Left cardiac atrium (tissue), 4 donors: ENCODE measurements around the gene ADAMTS15. TPM values are rescaled to one million over a fixed set of nuclear protein-coding genes. Genes with fewer than 3 reads are reported as not detected.
A peak's percentile ranks its signal among the peaks of the same experiment; 100 is the strongest.

Experiments
- ATAC-seq, 2 donors: fragments of 200-7000 bp; cut with Tn5 transposase; one replicate each; pipeline ENCODE4 v1.9.1; 2020; ENCODE audit warnings: mild to moderate bottlenecking in 2 of 2, moderate library complexity in 2 of 2
- DNase-seq: peaks from one replicate; pipeline ENCODE4 v3.0.0-alpha.2; 2020
- intact Hi-C, 2 donors: fragments of 100-400 bp; cut with DNase I; formaldehyde crosslinking; loops; one replicate each; pipeline versions ENCODE4 v1.14.1 to v1.15.1; 2022 to 2023
- total RNA-seq, 2 donors: library from RNA; stranded (reverse); fragmentation: NEBNext Ultra II Directional; extraction: Animal tissue kit (Norgen Biotek cat#: 25700); gene quantifications; one replicate each; pipeline ENCODE4 v1.2.1, GENCODE V29; 2021
- donor health status: DM: no; HTN: yes; CAD: no.
- donor health status: DM: no; HTN: yes; CAD: no; lungs with severe emphysema.
- donor health status: DM: yes; HTN: yes; CAD: no.
- donor health status: Dilated cardiomyopathy.

The ADAMTS15 gene
- total RNA-seq, 2 donors from 2014 or later: 29.8 to 32.0 TPM

- no peak for DNase-seq
- ATAC-seq: no peak
- intact Hi-C loops: no loop called here
Observed at GRCh38 chr11:130415731-130416529, 32.5 kb upstream of the ADAMTS15 start.

- no peak for ATAC-seq
- intact Hi-C loops: no loop called here
- no peak for DNase-seq
Observed at GRCh38 chr11:130416530-130416882, 31.9 kb upstream of the ADAMTS15 start.

GRCh38 chr11:130416906-130417305 lies 31.5 kb upstream of the ADAMTS15 start:
- intact Hi-C loops: no loop called here
- DNase-seq (no peak), ATAC-seq (no peak)

GRCh38 chr11:130418210-130418609 lies 30.2 kb upstream of the ADAMTS15 start:
- DNase-seq (no peak), ATAC-seq (no peak)
- intact Hi-C loops: no loop called here

GRCh38 chr11:130418756-130419155 lies 29.7 kb upstream of the ADAMTS15 start:
- DNase-seq (no peak), ATAC-seq (peak in 1 of 2 donors; percentile 22)
- intact Hi-C loops: no loop called here

- DNase-seq (no peak), ATAC-seq (no peak)
- intact Hi-C loops: no loop called here
Observed at GRCh38 chr11:130420478-130421198, 27.8 kb upstream of the ADAMTS15 start.

- intact Hi-C loops: no loop called here
- no peak for ATAC-seq
- DNase-seq: no peak
Observed at GRCh38 chr11:130421199-130421585, 27.3 kb upstream of the ADAMTS15 start.

GRCh38 chr11:130421697-130422096 lies 26.7 kb upstream of the ADAMTS15 start:
- intact Hi-C loops: no loop called here
- no peak for DNase-seq
- ATAC-seq: no peak

- ATAC-seq (no peak), DNase-seq (no peak)
- intact Hi-C loops: no loop called here
Observed at GRCh38 chr11:130422251-130422995, 26.0 kb upstream of the ADAMTS15 start.

GRCh38 chr11:130423541-130424142 lies 24.8 kb upstream of the ADAMTS15 start:
- intact Hi-C loops: no loop called here
- no peak for ATAC-seq
- no peak for DNase-seq

- intact Hi-C loops: loop anchor here in 1 of 2 donors (5.0 kb wide), 1 partner anchor 212 kb away; no protein-coding TSS in a partner anchor
- no peak for ATAC-seq
- no peak for DNase-seq
Observed at GRCh38 chr11:130424613-130425140, 23.8 kb upstream of the ADAMTS15 start.

GRCh38 chr11:130425156-130425555 lies 23.3 kb upstream of the ADAMTS15 start:
- ATAC-seq: no peak
- intact Hi-C loops: loop anchor here in 1 of 2 donors (5.0 kb wide), 1 partner anchor 213 kb away; no protein-coding TSS in a partner anchor
- DNase-seq: no peak

- ATAC-seq (peak; percentile 17 to 18), DNase-seq (peak; percentile 42)
- intact Hi-C loops: loop anchor here (2.0 to 5.0 kb wide), 3 partner anchors 36 to 214 kb away; no protein-coding TSS in a partner anchor
Observed at GRCh38 chr11:130426223-130426836, 22.1 kb upstream of the ADAMTS15 start.

GRCh38 chr11:130426837-130427341 lies 21.6 kb upstream of the ADAMTS15 start:
- DNase-seq (no peak), ATAC-seq (no peak)
- intact Hi-C loops: loop anchor here (2.0 to 5.0 kb wide), 3 partner anchors 36 to 215 kb away; no protein-coding TSS in a partner anchor

GRCh38 chr11:130427581-130428315 lies 20.7 kb upstream of the ADAMTS15 start:
- ATAC-seq (peak; percentile 22 to 28), DNase-seq (peak; percentile 41)
- intact Hi-C loops: loop anchor here (2.0 to 5.0 kb wide), 3 partner anchors 37 to 215 kb away; no protein-coding TSS in a partner anchor

GRCh38 chr11:130428316-130429119 lies 19.9 kb upstream of the ADAMTS15 start, which contains the start of gene ADAMTS8:
TSS of gene ADAMTS8 (minus strand) at chr11:130428609. CDS start at chr11:130428286, 323 bp downstream.
- ATAC-seq (peak; percentile 23 to 42), DNase-seq (no peak)
- intact Hi-C loops: loop anchor here in 1 of 2 donors (5.0 kb wide), 1 partner anchor 216 kb away; no protein-coding TSS in a partner anchor
